ENCODE measurements around the gene KCND3. TPM values are rescaled to one million over a fixed set of nuclear protein-coding genes. Genes with fewer than 3 reads are reported as not detected.

Gene KCND3
- polyA plus RNA-seq, 1 donor (not counting 4 experiments of a cell fraction or from before 2014, with no cell fraction given): 0.21 TPM

GRCh38 chr1:111873460-111874030 is 115.9 kb downstream of the KCND3 start:
- no peak for FAIRE-seq

GRCh38 chr1:111870181-111870580 is 119.3 kb downstream of the KCND3 start:
- no peaks in the 10 kb centered on the region for H3K9me3 ChIP-seq (ENCODE audit: control insufficient read depth, low read depth, low read length)
- no peak overlapping the region for H3K27ac ChIP-seq (ENCODE audit: control insufficient read depth, insufficient read depth, low read length)
- H3K79me2 ChIP-seq (ENCODE audit: control insufficient read depth, insufficient read depth, low read length): no peaks in the 10 kb centered on the region
- no peaks in the 10 kb centered on the region for H3K36me3 ChIP-seq (ENCODE audit: control insufficient read depth in 2 of 2, extremely low read depth in 1 of 2, insufficient read depth in 2 of 2, low read length in 2 of 2)
- TF ChIP-seq EZH2 (IDR thresholded peaks at IDR 0.05; ENCODE audit: low read length) (no peak), CTCF (optimal IDR thresholded peaks at IDR 0.05 in 1 of 3, IDR thresholded peaks at IDR 0.05 in 1 of 3, conservative IDR thresholded peaks at IDR 0.05 in 1 of 3; ENCODE audit: extremely low read depth in 1 of 3, insufficient read depth in 2 of 3, low read length in 3 of 3) (no peak)
- no peaks in the 10 kb centered on the region for H4K20me1 ChIP-seq (ENCODE audit: control insufficient read depth, extremely low read depth, insufficient read depth, low read length)
- H3K4me2 ChIP-seq (ENCODE audit: control insufficient read depth, extremely low read depth, insufficient read depth, low read depth, low read length): no peak overlapping the region
- DNase-seq (ENCODE audit: low read depth, low spot score) (no peak), FAIRE-seq (no peak)
- no peak overlapping the region for H3K4me3 ChIP-seq (ENCODE audit: control insufficient read depth in 2 of 3, extremely low read depth in 1 of 3, insufficient read depth in 2 of 3, low read depth in 1 of 3, low read length in 3 of 3)
- H3K9me1 ChIP-seq (ENCODE audit: control insufficient read depth, extremely low read depth, insufficient read depth, low read length): no peaks in the 10 kb centered on the region
- H3K27me3 ChIP-seq (ENCODE audit: control insufficient read depth, extremely low read depth, insufficient read depth, low read length): no peaks in the 10 kb centered on the region
- no peak overlapping the region for H3K9ac ChIP-seq (ENCODE audit: control insufficient read depth, extremely low read depth, insufficient read depth, low read length)
- H2AFZ ChIP-seq (ENCODE audit: control insufficient read depth, low read length): no peak overlapping the region
- H3K4me1 ChIP-seq (ENCODE audit: control insufficient read depth, extremely low read depth, insufficient read depth, low read length): no peaks in the 10 kb centered on the region
- dilution Hi-C loops (cut with MboI; ENCODE audit: extremely low pct_ligation_motif_present, low sequenced_read_pairs): no loop called here

More at GRCh38 chr1:111873460-111874030, 115.9 kb downstream of the KCND3 start:
- H3K9me3 ChIP-seq (ENCODE audit: control insufficient read depth, low read depth, low read length): no peaks in the 10 kb centered on the region
- no peaks in the 10 kb centered on the region for H3K79me2 ChIP-seq (ENCODE audit: control insufficient read depth, insufficient read depth, low read length)
- no peak overlapping the region for H3K27ac ChIP-seq (ENCODE audit: control insufficient read depth, insufficient read depth, low read length)
- no peak overlapping the region for H3K4me3 ChIP-seq (ENCODE audit: control insufficient read depth in 2 of 3, extremely low read depth in 1 of 3, insufficient read depth in 2 of 3, low read depth in 1 of 3, low read length in 3 of 3)
- dilution Hi-C loops (cut with MboI; ENCODE audit: extremely low pct_ligation_motif_present, low sequenced_read_pairs): no loop called here
- no peaks in the 10 kb centered on the region for H3K27me3 ChIP-seq (ENCODE audit: control insufficient read depth, extremely low read depth, insufficient read depth, low read length)
- H3K36me3 ChIP-seq (ENCODE audit: control insufficient read depth in 2 of 2, extremely low read depth in 1 of 2, insufficient read depth in 2 of 2, low read length in 2 of 2): no peaks in the 10 kb centered on the region
- no peak overlapping the region for H3K9ac ChIP-seq (ENCODE audit: control insufficient read depth, extremely low read depth, insufficient read depth, low read length)
- peaks cover 2% of the 10 kb centered on the region for H3K4me1 ChIP-seq (ENCODE audit: control insufficient read depth, extremely low read depth, insufficient read depth, low read length)
- TF ChIP-seq EZH2 (IDR thresholded peaks at IDR 0.05; ENCODE audit: low read length) (no peak), CTCF (optimal IDR thresholded peaks at IDR 0.05 in 1 of 3, IDR thresholded peaks at IDR 0.05 in 1 of 3, conservative IDR thresholded peaks at IDR 0.05 in 1 of 3; ENCODE audit: extremely low read depth in 1 of 3, insufficient read depth in 2 of 3, low read length in 3 of 3) (no peak)
- no peak for DNase-seq (ENCODE audit: low read depth, low spot score)
- H4K20me1 ChIP-seq (ENCODE audit: control insufficient read depth, extremely low read depth, insufficient read depth, low read length): no peaks in the 10 kb centered on the region
- H2AFZ ChIP-seq (ENCODE audit: control insufficient read depth, low read length): no peak overlapping the region
- no peak overlapping the region for H3K4me2 ChIP-seq (ENCODE audit: control insufficient read depth, extremely low read depth, insufficient read depth, low read depth, low read length)
- H3K9me1 ChIP-seq (ENCODE audit: control insufficient read depth, extremely low read depth, insufficient read depth, low read length): no peaks in the 10 kb centered on the region

Measured in keratinocyte (primary cell).